HG02588 (cell line): Measurements from ENCODE around the gene CDC16.

Experiments used
- ATAC-seq: cut with Tn5 transposase; IDR thresholded peaks from one replicate; pipeline ENCODE4 v1.9.1; 2021; ENCODE audit warnings: mild to moderate bottlenecking, moderate library complexity; ENCODE audit not compliant: unreplicated experiment

The CDC16 gene

GRCh38 chr13:114296448-114296847 lies 61.8 kb downstream of the CDC16 start:
- ATAC-seq = no peak

- ATAC-seq = no peak
Measured at GRCh38 chr13:114296902-114297301, 62.2 kb downstream of the CDC16 start.

- no peak for ATAC-seq
Measured at GRCh38 chr13:114298866-114299265, 64.2 kb downstream of the CDC16 start.

GRCh38 chr13:114299604-114300305 lies 65.1 kb downstream of the CDC16 start:
- ATAC-seq = no peak

GRCh38 chr13:114303700-114304327 lies 69.1 kb downstream of the CDC16 start:
- no peak for ATAC-seq

- no peak for ATAC-seq
Measured at GRCh38 chr13:114304346-114305034, 69.8 kb downstream of the CDC16 start.

DNA sequence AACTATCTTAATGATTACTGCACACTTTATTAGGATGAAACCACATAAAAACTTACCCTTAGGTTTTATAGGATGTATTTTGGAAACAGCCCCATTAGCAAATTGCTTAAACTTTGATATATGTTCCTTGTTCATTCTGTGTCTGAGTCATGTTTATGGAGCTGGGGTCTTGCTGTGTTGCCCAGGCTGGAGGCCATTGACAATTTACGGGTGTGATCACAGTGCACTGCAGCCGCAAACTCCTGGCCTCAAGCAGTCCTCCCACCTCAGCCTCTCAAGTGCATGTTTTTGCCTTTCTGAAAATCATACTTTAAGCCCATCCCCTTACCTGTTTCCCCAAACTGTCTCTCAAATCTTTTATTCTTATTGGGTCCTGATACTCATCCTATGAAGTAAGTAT lies 74.4 kb downstream of the CDC16 start:
- ATAC-seq = no peak

DNA sequence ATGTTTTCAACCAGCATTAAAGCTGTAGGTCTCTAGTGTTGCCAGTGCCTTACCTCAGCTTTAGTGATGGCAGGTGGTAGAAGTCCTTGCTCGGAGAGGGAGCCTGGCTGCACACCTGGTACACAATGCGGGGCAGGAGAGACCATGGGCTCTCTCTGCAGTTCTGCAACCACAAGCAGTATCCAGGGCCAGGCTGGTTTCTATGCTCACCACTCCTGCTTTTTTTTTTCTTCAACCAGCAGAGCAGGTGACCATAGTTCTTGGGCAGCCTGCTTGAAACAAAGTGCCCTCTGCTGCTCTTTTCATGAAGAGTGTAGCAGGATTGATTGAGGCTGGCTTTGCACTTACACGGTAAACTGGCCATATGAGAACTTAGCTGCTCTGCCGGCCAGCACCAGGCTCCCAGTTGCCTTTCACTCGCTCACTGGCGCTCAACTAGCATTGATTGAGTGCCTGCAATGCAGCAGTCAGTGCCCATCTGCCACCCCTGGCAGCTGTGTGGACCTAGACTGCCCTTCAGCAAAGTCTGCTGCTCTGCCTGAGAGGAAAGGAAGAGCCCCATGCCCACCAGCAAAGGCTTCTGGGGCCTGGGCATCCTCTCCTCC lies 75.2 kb downstream of the CDC16 start:
- no peak for ATAC-seq

DNA sequence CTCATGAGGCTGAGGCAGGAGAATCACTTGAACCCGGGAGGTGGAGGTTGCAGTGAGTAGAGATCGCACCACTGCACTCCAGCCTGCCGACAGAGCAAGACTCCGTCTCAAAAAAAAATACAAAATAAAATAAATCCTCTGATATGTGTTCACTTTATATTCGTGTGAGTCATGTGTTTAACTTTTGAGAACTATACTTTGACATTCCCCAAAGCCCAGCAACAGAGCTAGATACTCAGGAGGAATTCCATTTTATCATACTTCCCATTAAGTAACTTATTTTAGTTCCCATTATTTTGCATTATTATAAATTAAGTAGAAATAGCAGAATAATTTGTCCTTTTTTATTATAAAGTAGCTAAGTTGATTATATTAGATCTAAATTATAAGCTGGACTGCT lies 76.3 kb downstream of the CDC16 start:
- ATAC-seq = no peak

DNA sequence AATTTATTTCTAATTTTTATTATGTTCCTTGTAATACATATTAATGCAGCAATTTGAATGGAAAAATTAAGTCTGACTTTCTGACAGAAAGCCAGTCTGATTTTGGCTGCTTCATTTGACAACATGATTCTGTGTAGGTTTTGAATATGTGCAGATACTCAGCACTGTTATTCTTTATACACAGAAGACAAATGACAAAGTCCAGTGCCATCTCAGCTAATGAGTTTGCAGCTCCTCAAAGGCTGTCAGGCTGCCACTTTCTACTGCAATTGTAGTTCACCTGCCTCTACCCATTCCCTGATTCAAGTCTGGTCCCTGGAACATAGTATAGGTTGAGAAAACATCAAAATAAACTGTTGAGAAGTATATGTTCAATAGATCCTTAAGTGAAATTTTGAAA lies 76.7 kb downstream of the CDC16 start:
- no peak for ATAC-seq

GRCh38 chr13:114311908-114312307 lies 77.2 kb downstream of the CDC16 start:
- ATAC-seq = no peak

GRCh38 chr13:114313061-114313860 lies 78.6 kb downstream of the CDC16 start:
- no peak for ATAC-seq

DNA sequence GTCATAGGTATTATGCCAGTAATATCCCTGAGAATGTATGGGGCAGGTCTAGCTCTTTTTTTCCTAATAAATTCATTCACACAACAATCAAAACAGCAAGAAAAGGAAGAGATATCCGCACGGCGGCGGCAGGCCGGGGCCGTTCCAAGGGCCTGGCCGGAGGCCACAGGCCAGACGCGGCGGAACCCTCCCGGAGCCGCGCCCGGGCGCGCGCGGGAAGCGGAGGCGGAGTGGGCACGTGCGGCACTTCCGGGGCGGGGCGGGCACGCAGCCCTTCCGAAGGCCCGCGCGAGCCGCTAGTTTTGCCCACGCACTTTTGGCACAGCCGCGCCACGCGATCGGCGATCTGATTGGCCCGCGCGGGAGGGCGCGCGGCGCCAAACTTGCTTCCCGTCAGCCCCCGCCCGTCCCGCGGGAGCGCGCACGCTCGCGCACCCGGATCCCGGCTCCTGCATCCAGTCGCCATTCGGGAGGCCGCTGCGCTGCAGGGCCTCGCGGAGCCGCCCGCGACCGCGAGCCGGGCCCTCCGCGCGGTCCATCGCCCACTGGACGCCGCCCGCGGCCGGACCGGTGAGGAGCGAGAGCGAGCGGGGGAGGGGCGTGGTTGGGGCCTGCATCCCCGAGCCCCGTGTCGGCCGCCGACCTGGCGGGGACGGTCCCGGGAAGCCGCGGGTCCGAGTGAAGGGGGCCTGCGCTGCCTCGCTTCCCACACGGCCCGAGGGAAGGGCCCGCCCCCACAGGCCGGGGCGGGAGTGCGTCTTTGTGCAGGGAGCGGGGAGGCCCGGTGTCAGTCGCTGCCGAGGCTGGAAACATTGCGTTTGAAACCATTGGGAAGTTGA lies 79.6 kb downstream of the CDC16 start, which contains the start of gene CHAMP1:
TSS of gene CHAMP1 (plus strand) at position 430 of the 839 bp plus-strand sequence. CDS start 9,340 bp downstream, outside the sequence.
- peak; percentile 80 for ATAC-seq

- ATAC-seq = no peak
Measured at GRCh38 chr13:114315074-114315785, 80.5 kb downstream of the CDC16 start.

GRCh38 chr13:114318624-114319023 lies 83.9 kb downstream of the CDC16 start:
- no peak for ATAC-seq

DNA sequence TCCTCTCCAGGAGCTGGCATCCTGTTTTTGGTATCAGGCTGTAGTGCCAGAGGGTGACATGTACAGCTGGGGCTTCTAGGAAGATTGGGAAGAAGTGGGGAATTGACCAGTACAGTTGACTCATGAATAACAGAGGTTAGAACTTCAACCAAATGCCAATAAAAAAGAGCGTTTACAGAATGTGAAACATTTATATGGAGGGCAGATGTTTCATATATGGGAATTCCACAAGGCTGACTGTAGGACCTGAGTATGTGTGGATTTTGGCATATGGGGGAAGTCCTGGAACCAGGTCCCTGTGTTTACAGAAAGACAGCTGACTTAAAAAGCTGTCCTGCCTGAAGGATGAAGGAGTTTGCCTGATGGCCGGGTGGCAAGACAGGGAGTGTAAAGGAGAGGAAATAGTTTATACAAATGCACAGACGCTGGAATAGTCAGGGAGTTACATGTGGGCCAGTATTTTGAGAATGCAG lies 84.8 kb downstream of the CDC16 start:
- ATAC-seq = no peak

DNA sequence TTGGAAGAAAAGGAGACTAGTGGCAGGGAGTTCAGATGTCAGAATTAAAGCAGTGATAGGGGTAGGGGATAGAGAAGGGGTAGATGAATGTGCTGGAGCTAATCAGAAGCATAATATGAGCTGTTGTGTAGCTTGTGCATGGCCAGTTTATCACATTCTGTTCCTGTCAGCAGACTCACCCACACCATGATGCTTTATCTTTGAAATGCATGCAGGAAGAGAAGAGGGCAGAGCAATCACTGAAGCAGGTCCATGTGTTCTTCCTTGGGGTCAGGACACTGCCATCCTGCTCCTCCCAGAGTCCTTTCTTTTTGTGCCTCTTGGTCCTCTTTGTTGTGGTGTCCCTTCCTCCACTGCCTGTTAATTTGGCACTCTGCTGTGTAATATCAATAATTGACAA lies 85.4 kb downstream of the CDC16 start:
- no peak for ATAC-seq

DNA sequence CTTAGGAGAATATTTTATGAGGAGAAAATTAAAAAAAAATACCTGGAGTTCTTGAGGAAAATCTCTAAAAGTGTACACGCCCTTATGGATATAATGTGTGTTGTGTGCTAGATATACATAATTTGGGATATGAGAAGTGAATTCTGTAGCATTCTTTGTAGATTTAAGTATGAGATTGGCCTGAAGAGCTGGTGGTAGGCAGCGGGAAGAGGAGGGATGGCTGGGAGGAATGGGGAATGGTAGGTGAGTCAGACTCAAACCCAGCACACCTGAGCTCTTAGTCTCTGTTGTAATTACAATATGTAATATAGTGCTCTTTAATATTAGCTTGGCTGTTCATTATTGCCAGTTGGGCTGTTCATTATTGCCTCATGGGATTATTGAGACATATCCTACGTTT lies 86.6 kb downstream of the CDC16 start:
- no peak for ATAC-seq
